Ishikawa (cell line): ENCODE results near the gene PHLDA1.

ENCODE experiments used
- CEBPB ChIP-seq: IDR thresholded peaks from 2 replicates; pipeline ENCODE4 v1.6.1; 2012
- CREB1 ChIP-seq: IDR thresholded peaks from 2 replicates; pipeline ENCODE4 v1.6.1; 2012; ENCODE audit warnings: low read depth
- EGR1 ChIP-seq: IDR thresholded peaks from 2 replicates; pipeline ENCODE4 v1.6.1; 2012
- EP300 ChIP-seq: IDR thresholded peaks from 2 replicates; pipeline ENCODE4 v1.6.1; 2012; ENCODE audit warnings: borderline replicate concordance
- FOXM1 ChIP-seq: IDR thresholded peaks from 2 replicates; pipeline ENCODE4 v1.6.1; 2012; ENCODE audit warnings: low read depth, borderline replicate concordance
- NFIC ChIP-seq: IDR thresholded peaks from 2 replicates; pipeline ENCODE4 v1.6.1; 2012
- RAD21 ChIP-seq: IDR thresholded peaks from 2 replicates; pipeline ENCODE4 v1.6.1; 2012; ENCODE audit warnings: low read depth
- TAF1 ChIP-seq: IDR thresholded peaks from 2 replicates; pipeline ENCODE4 v1.6.1; 2012; ENCODE audit warnings: low read depth, mild to moderate bottlenecking
- TCF12 ChIP-seq: IDR thresholded peaks from 2 replicates; pipeline ENCODE4 v1.6.1; 2012; ENCODE audit warnings: low read depth
- TEAD4 ChIP-seq: IDR thresholded peaks from 2 replicates; pipeline ENCODE4 v1.6.1; 2012
- YY1 ChIP-seq: IDR thresholded peaks from 2 replicates; pipeline ENCODE4 v1.6.1; 2012; ENCODE audit warnings: low read depth
- ZBTB7A ChIP-seq: IDR thresholded peaks from 2 replicates; pipeline ENCODE4 v1.6.1; 2012; ENCODE audit warnings: low read depth
- TF ChIP-seq, protein P1 (sequence below): IDR thresholded peaks from 2 replicates; pipeline ENCODE4 v1.6.1; 2012
- TF ChIP-seq, protein P2 (sequence below): IDR thresholded peaks from 2 replicates; pipeline ENCODE4 v1.6.1; 2012; ENCODE audit warnings: low read depth, mild to moderate bottlenecking
- TF ChIP-seq, protein P3 (sequence below): IDR thresholded peaks from 2 replicates; pipeline ENCODE4 v1.6.1; 2012

The PHLDA1 gene

DNA sequence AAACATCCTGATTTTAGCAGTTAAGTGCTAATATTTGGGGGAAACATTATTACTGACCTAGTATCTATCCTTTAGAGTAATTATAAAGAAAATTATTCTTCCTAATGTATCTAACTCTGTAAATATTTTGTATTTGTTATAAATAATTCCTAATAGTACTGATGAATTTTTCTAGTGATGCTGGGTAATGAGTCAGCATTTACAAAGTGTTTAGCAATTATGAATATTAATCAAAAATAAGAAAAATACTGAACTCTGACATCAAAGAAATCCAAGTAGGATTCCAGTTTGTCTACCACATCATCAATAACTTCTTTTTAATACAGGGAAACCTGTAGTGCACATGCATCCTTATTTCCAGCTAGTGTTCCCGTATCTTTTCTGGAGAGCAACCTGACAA, 43.9 kb upstream of the PHLDA1 start:
- TF ChIP-seq CREB1: no peak
- no peak for TF ChIP-seq CEBPB
- no peak for TF ChIP-seq YY1
- no peak for TF ChIP-seq FOXM1
- TF ChIP-seq, protein P1, sequence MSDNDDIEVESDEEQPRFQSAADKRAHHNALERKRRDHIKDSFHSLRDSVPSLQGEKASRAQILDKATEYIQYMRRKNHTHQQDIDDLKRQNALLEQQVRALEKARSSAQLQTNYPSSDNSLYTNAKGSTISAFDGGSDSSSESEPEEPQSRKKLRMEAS: no peak
- TF ChIP-seq EGR1: no peak

DNA sequence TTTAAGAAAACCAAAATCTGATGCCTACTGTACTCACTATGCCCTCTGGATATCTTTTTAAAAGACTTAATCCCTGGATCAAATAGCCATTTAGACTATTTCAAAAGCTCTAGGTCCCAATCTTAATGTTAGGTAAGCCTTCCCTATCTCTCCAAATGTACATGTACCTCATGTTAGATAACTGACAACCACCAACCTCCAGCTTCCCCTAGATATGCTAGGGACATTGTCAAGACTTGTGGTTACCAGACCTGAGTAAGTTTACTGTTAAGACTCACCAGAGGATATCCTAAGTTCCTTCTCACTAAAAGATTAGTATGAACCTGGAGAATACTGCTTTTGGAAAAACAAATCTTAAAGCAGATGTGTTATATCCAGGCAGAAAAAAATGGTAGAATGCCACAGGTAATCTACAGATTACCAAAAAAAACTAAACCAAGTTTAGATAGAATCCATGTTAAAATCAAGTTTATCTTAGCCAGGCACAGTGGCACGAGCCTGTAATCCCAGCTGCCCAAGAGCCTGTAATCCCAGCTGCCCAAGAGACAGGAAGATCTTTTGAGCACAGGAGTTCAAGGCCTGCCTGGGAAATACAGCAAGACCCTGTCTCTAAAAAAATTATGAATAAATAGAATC, 43.2 kb upstream of the PHLDA1 start:
- TF ChIP-seq TAF1 (no peak), YY1 (no peak), CEBPB (no peak), CREB1 (no peak), FOXM1 (no peak), TEAD4 (no peak), ZBTB7A (no peak), EP300 (no peak), NFIC (no peak), TCF12 (no peak)
- TF ChIP-seq, protein P2, sequence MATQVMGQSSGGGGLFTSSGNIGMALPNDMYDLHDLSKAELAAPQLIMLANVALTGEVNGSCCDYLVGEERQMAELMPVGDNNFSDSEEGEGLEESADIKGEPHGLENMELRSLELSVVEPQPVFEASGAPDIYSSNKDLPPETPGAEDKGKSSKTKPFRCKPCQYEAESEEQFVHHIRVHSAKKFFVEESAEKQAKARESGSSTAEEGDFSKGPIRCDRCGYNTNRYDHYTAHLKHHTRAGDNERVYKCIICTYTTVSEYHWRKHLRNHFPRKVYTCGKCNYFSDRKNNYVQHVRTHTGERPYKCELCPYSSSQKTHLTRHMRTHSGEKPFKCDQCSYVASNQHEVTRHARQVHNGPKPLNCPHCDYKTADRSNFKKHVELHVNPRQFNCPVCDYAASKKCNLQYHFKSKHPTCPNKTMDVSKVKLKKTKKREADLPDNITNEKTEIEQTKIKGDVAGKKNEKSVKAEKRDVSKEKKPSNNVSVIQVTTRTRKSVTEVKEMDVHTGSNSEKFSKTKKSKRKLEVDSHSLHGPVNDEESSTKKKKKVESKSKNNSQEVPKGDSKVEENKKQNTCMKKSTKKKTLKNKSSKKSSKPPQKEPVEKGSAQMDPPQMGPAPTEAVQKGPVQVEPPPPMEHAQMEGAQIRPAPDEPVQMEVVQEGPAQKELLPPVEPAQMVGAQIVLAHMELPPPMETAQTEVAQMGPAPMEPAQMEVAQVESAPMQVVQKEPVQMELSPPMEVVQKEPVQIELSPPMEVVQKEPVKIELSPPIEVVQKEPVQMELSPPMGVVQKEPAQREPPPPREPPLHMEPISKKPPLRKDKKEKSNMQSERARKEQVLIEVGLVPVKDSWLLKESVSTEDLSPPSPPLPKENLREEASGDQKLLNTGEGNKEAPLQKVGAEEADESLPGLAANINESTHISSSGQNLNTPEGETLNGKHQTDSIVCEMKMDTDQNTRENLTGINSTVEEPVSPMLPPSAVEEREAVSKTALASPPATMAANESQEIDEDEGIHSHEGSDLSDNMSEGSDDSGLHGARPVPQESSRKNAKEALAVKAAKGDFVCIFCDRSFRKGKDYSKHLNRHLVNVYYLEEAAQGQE: no peak
- TF ChIP-seq, protein P3, sequence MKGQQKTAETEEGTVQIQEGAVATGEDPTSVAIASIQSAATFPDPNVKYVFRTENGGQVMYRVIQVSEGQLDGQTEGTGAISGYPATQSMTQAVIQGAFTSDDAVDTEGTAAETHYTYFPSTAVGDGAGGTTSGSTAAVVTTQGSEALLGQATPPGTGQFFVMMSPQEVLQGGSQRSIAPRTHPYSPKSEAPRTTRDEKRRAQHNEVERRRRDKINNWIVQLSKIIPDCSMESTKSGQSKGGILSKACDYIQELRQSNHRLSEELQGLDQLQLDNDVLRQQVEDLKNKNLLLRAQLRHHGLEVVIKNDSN: no peak

DNA sequence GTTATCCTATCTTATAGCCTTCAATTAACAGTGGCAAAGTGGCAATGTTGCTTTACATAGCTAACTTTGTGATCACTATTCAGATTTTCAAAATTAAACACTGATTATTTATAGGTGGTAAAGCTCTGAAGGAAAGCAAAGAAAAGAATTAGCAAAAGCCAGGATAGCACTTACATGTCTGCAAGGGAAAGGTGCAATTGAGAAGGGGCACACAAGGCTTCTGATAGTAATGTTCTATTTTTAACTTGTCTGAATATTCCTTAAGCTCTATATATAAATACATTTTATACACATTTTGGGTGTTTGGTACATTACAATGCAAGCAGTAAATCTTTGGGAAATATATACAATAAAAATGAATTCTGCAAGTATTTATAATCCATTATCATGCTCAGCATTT, 42.0 kb upstream of the PHLDA1 start:
- TF ChIP-seq EGR1 (no peak), ZBTB7A (no peak)

DNA sequence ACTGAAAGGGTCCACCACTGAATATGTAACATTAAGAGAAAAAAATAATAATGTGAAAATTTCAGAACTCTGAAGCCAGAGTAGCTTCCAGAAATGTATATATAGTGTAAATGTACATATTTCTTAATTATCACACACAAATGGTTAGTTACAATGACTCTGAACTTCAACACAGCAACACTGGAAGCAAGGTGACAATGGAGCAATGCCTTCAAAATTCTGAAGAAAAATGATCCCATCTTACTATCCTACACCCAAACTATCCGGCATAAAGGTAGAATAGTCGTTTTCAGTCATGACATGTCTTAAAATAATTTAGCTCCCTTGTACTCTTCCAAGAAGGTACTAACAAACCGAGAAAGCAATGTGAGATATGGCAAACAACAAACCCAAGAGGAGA, 41.0 kb upstream of the PHLDA1 start:
- TF ChIP-seq CREB1 (no peak), EP300 (no peak), TCF12 (no peak), FOXM1 (no peak), TAF1 (no peak)
- TF ChIP-seq, protein P3: no peak

DNA sequence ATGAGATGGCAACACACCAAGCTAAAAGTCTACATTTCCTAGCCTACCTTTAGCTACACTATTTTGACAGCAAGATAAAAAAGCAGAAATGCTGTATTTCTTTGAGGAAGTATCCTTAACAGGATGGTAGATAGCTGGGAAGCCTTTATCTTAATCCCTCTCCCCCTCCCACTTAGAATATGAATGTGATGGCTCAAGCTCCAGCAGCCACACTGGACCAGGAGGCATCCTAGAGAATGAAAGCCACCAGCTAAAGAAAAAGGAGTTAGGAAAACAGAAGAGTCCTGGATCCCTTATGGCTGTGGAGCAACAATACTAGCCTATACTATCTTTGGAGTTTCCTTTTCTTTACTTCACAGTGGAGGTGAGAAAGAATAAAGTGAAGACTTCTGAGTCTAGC, 37.8 kb upstream of the PHLDA1 start:
- TF ChIP-seq RAD21 (no peak), TEAD4 (no peak), EGR1 (no peak), FOXM1 (no peak), TCF12 (no peak), NFIC (no peak), CREB1 (no peak)

DNA sequence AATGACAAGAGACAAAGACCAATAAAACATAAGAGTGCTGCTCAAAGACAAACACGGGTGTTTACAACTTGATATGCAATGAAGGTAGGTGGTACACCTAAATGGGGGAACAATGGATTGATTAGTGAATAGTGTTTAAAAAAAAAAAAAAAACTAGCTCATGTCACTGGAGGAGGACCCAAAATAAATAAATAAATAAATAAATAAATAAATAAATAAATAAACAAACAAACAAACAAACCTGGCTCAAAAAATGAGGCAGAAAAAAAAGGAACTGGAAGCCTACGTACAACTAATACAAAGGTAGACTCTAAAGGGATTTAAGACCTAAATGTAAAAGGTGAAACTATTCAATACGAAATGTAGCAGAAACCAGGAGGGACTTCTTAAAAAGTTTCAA, 34.3 kb upstream of the PHLDA1 start:
- no peak for TF ChIP-seq TAF1
- TF ChIP-seq ZBTB7A: no peak
- TF ChIP-seq CEBPB: no peak
- TF ChIP-seq EGR1: no peak
- no peak for TF ChIP-seq RAD21
- TF ChIP-seq CREB1: no peak
- TF ChIP-seq TCF12: no peak
- TF ChIP-seq, protein P3: no peak
- TF ChIP-seq TEAD4: no peak
- no peak for TF ChIP-seq NFIC
- TF ChIP-seq, protein P2: no peak
- TF ChIP-seq EP300: no peak
- TF ChIP-seq, protein P1: no peak
